H1 (cell line): ENCODE results near the gene USP35. TPM values are rescaled to one million over a fixed set of nuclear protein-coding genes. Genes with fewer than 3 reads are reported as not detected.

Experiments used
- CTCF ChIA-PET: fragments of 300-600 bp; sonication (Branson Sonifier 250); formaldehyde crosslinking; loops from one replicate; lab custom pipeline; 2021; ENCODE audit not compliant: partially characterized antibody; lab: Charles Lee
- POLR2A ChIA-PET: fragments of 300-600 bp; sonication (Branson Sonifier 250); formaldehyde crosslinking; loops from one replicate; lab custom pipeline; 2021; ENCODE audit warnings: inconsistent platforms; ENCODE audit not compliant: partially characterized antibody; lab: Charles Lee
- DNase-seq, 2 experiments: peaks; one replicate each; pipeline versions ENCODE4 v3.0.0 to v3.0.0-alpha.2; 2010 to 2022; ENCODE audit warnings: low spot score in 2 of 2, low read depth in 1 of 2, mixed read lengths in 1 of 2
- FAIRE-seq: peaks from 2 replicates; lab custom pipeline; 2011; peaks lifted over from hg19 to GRCh38; lab: Jason Lieb, UNC
- H2AFZ ChIP-seq: 2 replicates; pipeline ENCODE4 v1.8.1; 2012; ENCODE audit warnings: low read length, inconsistent platforms
- H2AK5ac ChIP-seq: 2 replicates; pipeline ENCODE4 v1.6.1; 2013; ENCODE audit warnings: low read depth, low read length
- H2BK120ac ChIP-seq: replicated peaks from 2 replicates; pipeline ENCODE3; 2013; ENCODE audit warnings: low read depth, low read length, inconsistent platforms
- H2BK12ac ChIP-seq: 2 replicates; pipeline ENCODE4 v1.6.1; 2013; ENCODE audit warnings: low read depth, low read length
- H2BK15ac ChIP-seq: 2 replicates; pipeline ENCODE4 v1.6.1; 2013; ENCODE audit warnings: low read length
- H2BK20ac ChIP-seq: 2 replicates; pipeline ENCODE4 v1.6.1; 2013; ENCODE audit warnings: low read length
- H2BK5ac ChIP-seq: 2 replicates; pipeline ENCODE4 v1.6.1; 2013; ENCODE audit warnings: low read depth, low read length
- H3K14ac ChIP-seq: 2 replicates; pipeline ENCODE4 v1.6.1; 2013; ENCODE audit warnings: inconsistent platforms; ENCODE audit not compliant: insufficient read length
- H3K18ac ChIP-seq: 2 replicates; pipeline ENCODE4 v1.6.1; 2013; ENCODE audit warnings: low read length; ENCODE audit errors: extremely low read depth
- H3K23ac ChIP-seq: 2 replicates; pipeline ENCODE4 v1.6.1; 2013; ENCODE audit warnings: inconsistent platforms; ENCODE audit not compliant: insufficient read length
- H3K23me2 ChIP-seq: 2 replicates; pipeline ENCODE4 v1.6.1; 2013; ENCODE audit warnings: low read depth, low read length
- H3K27ac ChIP-seq: 2 replicates; pipeline ENCODE4 v1.6.1; 2011; ENCODE audit warnings: low read depth, low read length, inconsistent platforms
- H3K27me3 ChIP-seq, 4 experiments: replicated peaks in 1 of 4; 1 replicate in 1 of 4; 2 replicates in 3 of 4; pipeline versions ENCODE4 v1.6.1 to v1.8.1; 2011 to 2013; ENCODE audit warnings: low read length in 3 of 4, mild to moderate bottlenecking in 3 of 4, inconsistent platforms in 2 of 4, mixed read lengths in 2 of 4, moderate library complexity in 1 of 4; ENCODE audit not compliant: control insufficient read depth in 3 of 4, insufficient read depth in 3 of 4; ENCODE audit errors: extremely low read depth in 1 of 4
- H3K36me3 ChIP-seq, 4 experiments: 2 replicates each; pipeline versions ENCODE4 v1.6.1 to v1.8.1; 2011 to 2013; ENCODE audit warnings: mild to moderate bottlenecking in 4 of 4, low read length in 3 of 4, moderate library complexity in 2 of 4, control low read depth in 1 of 4, inconsistent platforms in 1 of 4; ENCODE audit not compliant: insufficient read depth in 4 of 4, control insufficient read depth in 2 of 4
- H3K4ac ChIP-seq: replicated peaks from 2 replicates; pipeline ENCODE3; 2013; ENCODE audit warnings: low read length, low read depth, mixed read lengths, inconsistent platforms; ENCODE audit not compliant: insufficient read length
- H3K4me1 ChIP-seq, 4 experiments: replicated peaks in 1 of 4; 1 replicate in 1 of 4; 2 replicates in 3 of 4; pipeline versions ENCODE4 v1.6.1 to v1.8.1; 2011 to 2013; ENCODE audit warnings: low read length in 3 of 4, inconsistent platforms in 2 of 4, mixed read lengths in 1 of 4; ENCODE audit not compliant: insufficient read depth in 4 of 4, control insufficient read depth in 3 of 4
- H3K4me2 ChIP-seq, 2 experiments: 2 replicates each; pipeline versions ENCODE4 v1.6.1 to v1.8.1; 2011 to 2013; ENCODE audit warnings: low read depth in 2 of 2, low read length in 2 of 2, control low read depth in 1 of 2, inconsistent platforms in 1 of 2, mild to moderate bottlenecking in 1 of 2; ENCODE audit not compliant: insufficient read depth in 1 of 2
- H3K4me3 ChIP-seq, 4 experiments: fragments of 200-600, 300-600 bp in 1 of 4; sonication (generic), shearing (Covaris generic), sonication (Bioruptor Twin) in 1 of 4; 2 replicates each; pipeline versions ENCODE4 v1.5.1 to v1.8.1; 2011 to 2016; ENCODE audit warnings: low read length in 4 of 4, low read depth in 3 of 4, control low read depth in 2 of 4, inconsistent platforms in 2 of 4, mild to moderate bottlenecking in 2 of 4, mixed read lengths in 1 of 4, moderate library complexity in 1 of 4; ENCODE audit not compliant: insufficient read depth in 2 of 4; ENCODE audit errors: extremely low read depth in 1 of 4
- H3K56ac ChIP-seq: replicated peaks from 2 replicates; pipeline ENCODE3; 2013; ENCODE audit warnings: low read depth, mild to moderate bottlenecking, mixed read lengths, low read length, inconsistent platforms; ENCODE audit not compliant: insufficient read length
- H3K79me1 ChIP-seq: 2 replicates; pipeline ENCODE4 v1.6.1; 2013; ENCODE audit warnings: low read depth, low read length, control low read depth
- H3K79me2 ChIP-seq, 2 experiments: 2 replicates each; pipeline versions ENCODE4 v1.6.1 to v1.8.1; 2012 to 2013; ENCODE audit warnings: low read length in 2 of 2, mild to moderate bottlenecking in 2 of 2, inconsistent platforms in 1 of 2; ENCODE audit not compliant: insufficient read depth in 2 of 2, control insufficient read depth in 1 of 2
- H3K9ac ChIP-seq, 4 experiments: replicated peaks in 1 of 4; 1 replicate in 1 of 4; 2 replicates in 3 of 4; pipeline versions ENCODE4 v1.6.1 to v1.8.1; 2011 to 2013; ENCODE audit warnings: low read depth in 3 of 4, low read length in 3 of 4, control low read depth in 2 of 4, mild to moderate bottlenecking in 2 of 4, moderate library complexity in 2 of 4, inconsistent platforms in 1 of 4; ENCODE audit errors: extremely low read depth in 1 of 4
- H3K9me3 ChIP-seq, 2 experiments: 2 replicates each; pipeline versions ENCODE4 v1.6.1 to v1.8.1; 2012 to 2013; ENCODE audit warnings: mild to moderate bottlenecking in 2 of 2, moderate library complexity in 2 of 2, control low read depth in 1 of 2, inconsistent platforms in 1 of 2, low read depth in 1 of 2, low read length in 1 of 2, mixed read lengths in 1 of 2; ENCODE audit not compliant: insufficient read depth in 2 of 2
- H4K20me1 ChIP-seq, 2 experiments: replicated peaks in 1 of 2; 2 replicates each; pipeline versions ENCODE3 to v1.8.1; 2011 to 2013; ENCODE audit warnings: inconsistent platforms in 2 of 2, low read length in 2 of 2, mild to moderate bottlenecking in 1 of 2; ENCODE audit not compliant: insufficient read depth in 2 of 2, control insufficient read depth in 1 of 2
- H4K5ac ChIP-seq: 2 replicates; pipeline ENCODE4 v1.6.1; 2013; ENCODE audit warnings: low read length, low read depth, mixed read lengths, inconsistent platforms; ENCODE audit not compliant: insufficient read length
- H4K8ac ChIP-seq: 2 replicates; pipeline ENCODE4 v1.8.0; 2013; ENCODE audit warnings: mild to moderate bottlenecking, moderate library complexity, low read length, inconsistent platforms; ENCODE audit not compliant: insufficient read depth; ENCODE audit errors: extremely low read depth
- H4K91ac ChIP-seq: replicated peaks from 2 replicates; pipeline ENCODE3; 2013; ENCODE audit warnings: low read length, mixed read lengths, inconsistent platforms; ENCODE audit not compliant: insufficient read length
- CEBPB ChIP-seq: IDR thresholded peaks from 2 replicates; pipeline ENCODE4 v1.6.1; 2012; ENCODE audit warnings: low read depth, low read length
- CHD2 ChIP-seq: IDR thresholded peaks from 2 replicates; pipeline ENCODE4 v1.6.1; 2012; ENCODE audit warnings: low read length, improper control_type of control experiment
- GABPA ChIP-seq: IDR thresholded peaks from 2 replicates; pipeline ENCODE4 v1.6.1; 2011; ENCODE audit warnings: mild to moderate bottlenecking, low read length, moderate library complexity, borderline replicate concordance; ENCODE audit not compliant: insufficient read depth
- MAX ChIP-seq: IDR thresholded peaks from 2 replicates; pipeline ENCODE4 v1.6.1; 2012; ENCODE audit warnings: inconsistent platforms
- NRF1 ChIP-seq: IDR thresholded peaks from 2 replicates; pipeline ENCODE4 v1.6.1; 2011; ENCODE audit warnings: mild to moderate bottlenecking, low read depth, low read length, improper control_type of control experiment
- SRF ChIP-seq: IDR thresholded peaks from 2 replicates; pipeline ENCODE4 v1.6.1; 2011; ENCODE audit warnings: mild to moderate bottlenecking, low read depth, low read length, moderate library complexity
- WGBS, 2 experiments: shearing (Covaris generic) in 1 of 2; methylation state at CpG; one replicate each; pipeline versions ENCODE4 v1.1.6 to v1.1.7; 2013 to 2015; ENCODE audit warnings: low lambda C conversion rate in 2 of 2, mixed read lengths in 2 of 2, inconsistent platforms in 1 of 2, low coverage in 1 of 2, missing lambda C conversion rate in 1 of 2; ENCODE audit not compliant: insufficient replicate concordance in 2 of 2, insufficient coverage in 1 of 2, insufficient read length in 1 of 2; ENCODE audit errors: extremely low coverage in 1 of 2, missing lambda C conversion rate in 1 of 2; 5-methylcytosine and 5-hydroxymethylcytosine counted together
- polyA plus RNA-seq, 7 experiments: library from polyadenylated mRNA; depleted of rRNA in 3 of 7; stranded (reverse) in 5 of 7; unstranded in 2 of 7; fragments of >200 nt in 5 of 7; fragments of 200-250 nt in 2 of 7; gene quantifications; 1 replicate in 5 of 7; 2 replicates in 1 of 7; 4 replicates in 1 of 7; pipeline versions ENCODE4 v1.2.1 to v1.2.3, GENCODE V29; 2011 to 2013; ENCODE audit warnings: missing spikeins in 2 of 7, mixed read lengths in 2 of 7
- total RNA-seq: library from RNA; stranded (reverse); fragmentation: NEBNext Ultra II Directional; extraction: Animal tissue kit (Norgen Biotek cat#: 25700); gene quantifications from 2 replicates; pipeline ENCODE4 v1.2.1, GENCODE V29; 2021

USP35 gene
- total and polyA plus RNA-seq, 2 of the 8 experiments (the other 6 are each of a cell fraction or from before 2014, with no cell fraction given) = 4.6 to 6.8 TPM

DNA sequence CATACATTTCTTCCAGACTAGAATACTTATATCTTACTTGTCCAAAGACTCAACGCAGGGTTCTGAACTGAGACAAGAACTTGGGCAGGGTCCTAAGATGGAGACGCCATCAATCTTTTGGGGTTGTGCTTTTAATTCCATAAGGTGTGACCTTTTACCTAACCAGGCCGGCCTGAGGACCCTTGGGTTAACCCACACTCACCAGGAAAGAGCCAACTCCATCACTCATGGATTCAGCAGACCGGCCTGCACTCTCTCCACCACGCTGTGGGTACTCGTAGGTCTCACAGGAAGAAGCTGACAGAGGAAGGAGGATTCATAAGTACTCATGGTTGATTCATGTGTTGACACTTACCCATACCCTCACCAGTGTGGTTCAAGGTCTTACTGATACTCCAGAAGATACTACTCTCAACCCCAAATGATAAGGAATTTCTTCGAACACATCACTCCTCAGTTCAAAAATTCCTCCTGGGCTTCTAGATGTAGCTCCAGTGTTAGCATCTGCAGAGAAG, 36.2 kb downstream of the USP35 start:
- peaks cover 0 to 2% of the 10 kb centered on the region in 2 experiments for H4K20me1 ChIP-seq
- no peak overlapping the region for H2BK20ac ChIP-seq
- DNase-seq (no peak), FAIRE-seq (no peak)
- no peak overlapping the region for H2AK5ac ChIP-seq
- H2BK5ac ChIP-seq = no peak overlapping the region
- H3K4me1 ChIP-seq = no peaks in the 10 kb centered on the region
- H3K23me2 ChIP-seq = no peaks in the 10 kb centered on the region
- no peaks in the 10 kb centered on the region for H3K79me2 ChIP-seq
- no peak overlapping the region for H3K14ac ChIP-seq
- no peak for TF ChIP-seq MAX
- TF ChIP-seq NRF1 = no peak
- no peak for TF ChIP-seq SRF
- TF ChIP-seq CHD2 = no peak
- TF ChIP-seq GABPA = no peak
- TF ChIP-seq CEBPB = no peak
- no peak overlapping the region for H3K56ac ChIP-seq
- H3K18ac ChIP-seq = no peak overlapping the region
- ChIA-PET CTCF (interaction anchor here (0.7 to 1.8 kb wide), 6 partner anchors 10 to 339 kb away, joined by 3 to 5 read pairs (median 3); no protein-coding TSS in a partner anchor), POLR2A (no interaction called here)
- peaks cover 0 to 3% (median 1%) of the 10 kb centered on the region in 4 experiments; a peak in 2 of 8 replicates for H3K36me3 ChIP-seq
- WGBS, 2 experiments = 86% methylated on average over 7 of the region's 7 CpGs; no CpG with 5 or more reads in 1 of the 2 experiments
- no peaks in the 10 kb centered on the region for H3K9me3 ChIP-seq
- no peak overlapping the region for H2BK15ac ChIP-seq
- H4K91ac ChIP-seq = no peak overlapping the region
- H3K23ac ChIP-seq = no peak overlapping the region
- no peak overlapping the region for H3K4me2 ChIP-seq
- H3K79me1 ChIP-seq = no peaks in the 10 kb centered on the region
- H2BK120ac ChIP-seq = no peak overlapping the region
- no peak overlapping the region for H3K4ac ChIP-seq
- no peak overlapping the region for H4K8ac ChIP-seq
- no peak overlapping the region for H3K9ac ChIP-seq
- no peak overlapping the region for H3K27ac ChIP-seq
- no peak overlapping the region for H2BK12ac ChIP-seq
- no peak overlapping the region for H2AFZ ChIP-seq
- no peak overlapping the region for H4K5ac ChIP-seq
- no peaks in the 10 kb centered on the region for H3K27me3 ChIP-seq
- no peak overlapping the region for H3K4me3 ChIP-seq
